ENCODE data around the gene RCE1.
A peak's percentile ranks its signal among the peaks of the same experiment; 100 is the strongest.

RCE1 gene

DNA sequence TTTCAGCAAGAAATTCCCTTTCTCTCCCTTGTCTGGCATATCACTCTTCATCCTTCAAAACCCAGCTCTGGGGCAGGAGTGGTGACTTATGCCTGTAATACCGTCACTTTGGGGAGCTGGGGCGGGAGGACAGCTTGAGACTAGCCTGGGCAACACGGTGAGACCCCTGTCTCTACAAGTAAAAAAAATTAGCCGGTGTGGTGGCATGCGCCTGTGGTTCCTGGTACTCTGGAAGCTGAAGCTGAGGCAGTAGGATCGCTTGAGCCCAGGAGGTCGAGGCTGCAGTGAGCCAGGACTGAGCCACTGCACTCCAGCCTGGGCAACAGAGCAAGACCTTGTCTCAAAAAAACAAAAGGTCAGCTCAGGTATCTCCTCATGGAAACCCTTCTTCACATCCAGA lies 1.4 kb upstream of the RCE1 start:
- no peak overlapping the region for H2AFZ ChIP-seq (ENCODE audit: low read length)
- no peak for DNase-seq (ENCODE audit: low spot score)
- no peak overlapping the region for H4K91ac ChIP-seq (ENCODE audit: low read depth, low read length, poor library complexity)
- H3K27ac ChIP-seq (replicated peaks; ENCODE audit: low read length) = no peak overlapping the region
- no peak overlapping the region for H3K23ac ChIP-seq (ENCODE audit: low read depth, low read length, poor library complexity)
- no peak overlapping the region for H3K9ac ChIP-seq (ENCODE audit: low read depth, low read length, poor library complexity)
- H3K14ac ChIP-seq (ENCODE audit: low read length) = no peak overlapping the region
- no CpG with 5 or more reads among the region's 7 CpGs for WGBS, 2 donors (ENCODE audit: extremely low coverage in 2 of 2, insufficient read length in 2 of 2, insufficient replicate concordance in 1 of 2)
- H3K27me3 ChIP-seq (ENCODE audit: control insufficient read depth in 3 of 3, insufficient read depth in 3 of 3, low read depth in 1 of 3, low read length in 3 of 3) = no peaks in the 10 kb centered on the region
- H3K18ac ChIP-seq (ENCODE audit: low read length) = no peak overlapping the region
- no peak overlapping the region for H2AK5ac ChIP-seq (ENCODE audit: low read depth, low read length)
- H2BK5ac ChIP-seq (ENCODE audit: low read length) = no peak overlapping the region
- no peaks in the 10 kb centered on the region for H3K9me3 ChIP-seq (replicated peaks in 1 of 2; ENCODE audit: control insufficient read depth in 2 of 2, insufficient read depth in 1 of 2, low read depth in 1 of 2, low read length in 2 of 2)
- H3K4ac ChIP-seq (ENCODE audit: low read length) = no peak overlapping the region
- H3K4me2 ChIP-seq (ENCODE audit: insufficient read depth, low read length, poor library complexity, severe bottlenecking) = peak overlapping the region; percentile 84
- H3K4me1 ChIP-seq (ENCODE audit: control insufficient read depth in 2 of 2, insufficient read depth in 1 of 2, low read depth in 1 of 2, low read length in 2 of 2) = peaks cover 7 to 9% of the 10 kb centered on the region in 2 donors
- H3K79me1 ChIP-seq (ENCODE audit: low read depth, low read length) = peaks cover 16% of the 10 kb centered on the region
- peaks cover 31 to 60% of the 10 kb centered on the region in 2 donors for H3K36me3 ChIP-seq (replicated peaks in 1 of 2; ENCODE audit: control insufficient read depth in 2 of 2, insufficient read depth in 2 of 2, low read length in 2 of 2)
- H2BK12ac ChIP-seq (ENCODE audit: low read length) = no peak overlapping the region
- no peak overlapping the region for H4K8ac ChIP-seq (ENCODE audit: low read depth, low read length)
- H3K4me3 ChIP-seq (ENCODE audit: low read length in 2 of 2) = peak overlapping the region in 1 of 2 donors; percentile 90
- H2BK120ac ChIP-seq (ENCODE audit: low read depth, low read length) = no peak overlapping the region
- no peak overlapping the region for H2BK15ac ChIP-seq (ENCODE audit: low read length)

DNA sequence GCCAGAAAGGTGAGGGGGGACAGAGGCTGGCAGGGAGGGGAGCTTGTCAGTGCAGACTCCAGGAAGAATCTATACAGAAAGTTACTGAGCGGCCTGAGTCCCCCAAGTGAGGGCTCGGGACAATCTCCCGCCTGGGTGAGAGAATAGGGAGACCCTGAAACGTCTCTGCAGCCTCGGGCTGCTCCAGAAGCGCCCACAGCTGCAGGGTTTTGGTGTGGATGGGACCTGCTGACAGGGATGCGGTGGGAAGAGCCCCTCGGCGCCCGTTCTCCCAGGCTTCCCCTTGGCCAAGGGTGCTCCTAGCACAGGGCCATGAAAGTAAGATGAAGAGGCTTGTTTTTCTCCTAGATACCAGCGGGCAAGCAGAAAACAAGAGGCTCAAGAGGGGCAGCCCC lies 743 bp upstream of the RCE1 start:
- Histone ChIP-seq H3K4me1 (ENCODE audit: control insufficient read depth in 2 of 2, insufficient read depth in 1 of 2, low read depth in 1 of 2, low read length in 2 of 2) (peaks cover 7 to 9% of the 10 kb centered on the region in 2 donors), H2BK12ac (ENCODE audit: low read length) (no peak overlapping the region), H3K79me1 (ENCODE audit: low read depth, low read length) (peaks cover 16% of the 10 kb centered on the region), H2AFZ (ENCODE audit: low read length) (peak overlapping the region; percentile 99), H3K4ac (ENCODE audit: low read length) (no peak overlapping the region), H3K4me3 (ENCODE audit: low read length in 2 of 2) (peak overlapping the region; percentile 90 to 97), H3K23ac (ENCODE audit: low read depth, low read length, poor library complexity) (peak overlapping the region; percentile 99), H3K18ac (ENCODE audit: low read length) (peak overlapping the region; percentile 46), H2BK5ac (ENCODE audit: low read length) (peak overlapping the region; percentile 82), H2BK15ac (ENCODE audit: low read length) (no peak overlapping the region), H3K36me3 (replicated peaks in 1 of 2; ENCODE audit: control insufficient read depth in 2 of 2, insufficient read depth in 2 of 2, low read length in 2 of 2) (peaks cover 33 to 64% of the 10 kb centered on the region in 2 donors), H4K91ac (ENCODE audit: low read depth, low read length, poor library complexity) (no peak overlapping the region), H3K9me3 (replicated peaks in 1 of 2; ENCODE audit: control insufficient read depth in 2 of 2, insufficient read depth in 1 of 2, low read depth in 1 of 2, low read length in 2 of 2) (no peaks in the 10 kb centered on the region), H3K27ac (replicated peaks; ENCODE audit: low read length) (no peak overlapping the region), H3K14ac (ENCODE audit: low read length) (peak overlapping the region; percentile 31), H2AK5ac (ENCODE audit: low read depth, low read length) (peak overlapping the region; percentile 74), H3K27me3 (ENCODE audit: control insufficient read depth in 3 of 3, insufficient read depth in 3 of 3, low read depth in 1 of 3, low read length in 3 of 3) (no peaks in the 10 kb centered on the region), H2BK120ac (ENCODE audit: low read depth, low read length) (no peak overlapping the region), H3K4me2 (ENCODE audit: insufficient read depth, low read length, poor library complexity, severe bottlenecking) (peak overlapping the region; percentile 84), H3K9ac (ENCODE audit: low read depth, low read length, poor library complexity) (peak overlapping the region; percentile 86), H4K8ac (ENCODE audit: low read depth, low read length) (no peak overlapping the region)
- no peak for DNase-seq (ENCODE audit: low spot score)
- no CpG with 5 or more reads among the region's 11 CpGs for WGBS, 2 donors (ENCODE audit: extremely low coverage in 2 of 2, insufficient read length in 2 of 2, insufficient replicate concordance in 1 of 2)

DNA sequence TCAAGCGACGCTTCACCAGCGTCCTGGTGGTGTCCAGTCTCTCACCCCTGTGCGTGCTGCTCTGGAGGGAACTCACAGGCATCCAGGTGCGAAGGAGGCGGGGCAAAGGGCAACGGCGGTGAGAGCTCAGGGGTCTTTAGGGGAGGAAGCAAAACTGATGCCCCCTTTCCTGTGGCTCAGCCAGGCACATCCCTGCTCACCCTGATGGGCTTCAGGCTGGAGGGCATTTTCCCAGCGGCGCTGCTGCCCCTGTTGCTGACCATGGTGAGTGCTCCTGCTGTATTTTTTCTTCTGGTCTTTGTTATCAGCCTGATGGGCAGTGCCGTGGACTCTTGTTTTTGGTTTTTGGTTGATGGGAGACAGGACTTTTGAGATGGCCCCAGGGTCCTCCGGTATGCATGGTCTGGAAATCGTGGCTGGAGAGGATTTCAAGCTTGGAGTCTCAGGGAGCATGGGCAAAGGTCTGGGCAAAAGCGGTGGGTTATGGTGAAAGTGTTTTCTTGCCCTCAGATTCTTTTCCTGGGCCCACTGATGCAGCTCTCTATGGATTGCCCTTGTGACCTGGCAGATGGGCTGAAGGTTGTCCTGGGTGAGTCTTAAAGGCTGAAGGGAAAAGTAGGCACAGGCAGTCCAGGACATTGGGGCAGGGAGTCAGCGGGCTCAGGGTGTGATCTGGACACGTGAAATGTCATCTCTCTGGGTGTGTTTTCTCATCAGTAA lies 695 bp downstream of the RCE1 start:
- Histone ChIP-seq H3K36me3 (replicated peaks in 1 of 2; ENCODE audit: control insufficient read depth in 2 of 2, insufficient read depth in 2 of 2, low read length in 2 of 2) (peaks cover 38 to 68% of the 10 kb centered on the region in 2 donors), H4K8ac (ENCODE audit: low read depth, low read length) (peak overlapping the region; percentile 65), H2BK120ac (ENCODE audit: low read depth, low read length) (peak overlapping the region; percentile 81), H3K23ac (ENCODE audit: low read depth, low read length, poor library complexity) (peak overlapping the region; percentile 99), H2BK15ac (ENCODE audit: low read length) (no peak overlapping the region), H2BK12ac (ENCODE audit: low read length) (no peak overlapping the region), H2AFZ (ENCODE audit: low read length) (peak overlapping the region; percentile 99), H3K79me1 (ENCODE audit: low read depth, low read length) (peaks cover 18% of the 10 kb centered on the region), H3K4me3 (ENCODE audit: low read length in 2 of 2) (peak overlapping the region; percentile 90 to 97), H3K14ac (ENCODE audit: low read length) (peak overlapping the region; percentile 94), H3K9me3 (replicated peaks in 1 of 2; ENCODE audit: control insufficient read depth in 2 of 2, insufficient read depth in 1 of 2, low read depth in 1 of 2, low read length in 2 of 2) (no peaks in the 10 kb centered on the region), H3K18ac (ENCODE audit: low read length) (peak overlapping the region; percentile 99), H3K4me2 (ENCODE audit: insufficient read depth, low read length, poor library complexity, severe bottlenecking) (peak overlapping the region; percentile 84), H3K27me3 (ENCODE audit: control insufficient read depth in 3 of 3, insufficient read depth in 3 of 3, low read depth in 1 of 3, low read length in 3 of 3) (no peaks in the 10 kb centered on the region), H2AK5ac (ENCODE audit: low read depth, low read length) (peak overlapping the region; percentile 86), H3K27ac (replicated peaks; ENCODE audit: low read length) (no peak overlapping the region), H3K4ac (ENCODE audit: low read length) (peak overlapping the region; percentile 38), H3K4me1 (ENCODE audit: control insufficient read depth in 2 of 2, insufficient read depth in 1 of 2, low read depth in 1 of 2, low read length in 2 of 2) (peaks cover 7 to 9% of the 10 kb centered on the region in 2 donors), H4K91ac (ENCODE audit: low read depth, low read length, poor library complexity) (peak overlapping the region; percentile 53), H3K9ac (ENCODE audit: low read depth, low read length, poor library complexity) (peak overlapping the region; percentile 98), H2BK5ac (ENCODE audit: low read length) (peak overlapping the region; percentile 87)
- WGBS, 2 donors (ENCODE audit: extremely low coverage in 2 of 2, insufficient read length in 2 of 2, insufficient replicate concordance in 1 of 2) = no CpG with 5 or more reads among the region's 16 CpGs
- DNase-seq (ENCODE audit: low spot score) = no peak

DNA sequence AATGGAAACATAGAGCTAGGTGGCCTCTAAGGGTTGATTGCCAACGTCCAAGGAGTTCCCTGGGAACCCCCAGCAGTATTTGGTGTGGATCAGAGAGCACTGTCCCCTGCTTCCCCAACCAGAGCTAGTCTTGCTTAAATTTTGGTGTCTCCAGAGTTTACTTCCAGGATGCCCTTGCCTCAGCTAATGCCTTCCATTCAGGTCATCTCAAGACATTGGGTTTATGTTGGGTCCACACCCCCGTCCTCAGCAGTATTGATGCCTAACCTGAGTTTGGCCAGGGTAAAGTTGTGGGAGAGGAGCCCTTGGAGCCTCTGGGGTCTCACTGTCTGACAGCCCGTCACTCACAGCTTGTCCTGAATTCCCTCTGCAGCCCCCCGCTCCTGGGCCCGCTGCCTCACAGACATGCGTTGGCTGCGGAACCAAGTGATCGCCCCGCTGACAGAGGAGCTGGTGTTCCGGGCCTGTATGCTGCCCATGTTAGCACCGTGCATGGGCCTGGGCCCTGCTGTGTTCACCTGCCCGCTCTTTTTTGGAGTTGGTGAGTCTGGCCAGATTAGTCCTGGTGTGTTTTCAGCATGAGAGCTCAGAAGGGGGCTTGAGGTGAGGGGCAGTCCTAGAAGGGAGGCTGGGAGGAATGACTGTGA lies 1.4 kb downstream of the RCE1 start:
- H3K9me3 ChIP-seq (replicated peaks in 1 of 2; ENCODE audit: control insufficient read depth in 2 of 2, insufficient read depth in 1 of 2, low read depth in 1 of 2, low read length in 2 of 2) = no peaks in the 10 kb centered on the region
- H2BK5ac ChIP-seq (ENCODE audit: low read length) = peak overlapping the region; percentile 87
- no peak overlapping the region for H2BK12ac ChIP-seq (ENCODE audit: low read length)
- H3K23ac ChIP-seq (ENCODE audit: low read depth, low read length, poor library complexity) = no peak overlapping the region
- no peak overlapping the region for H4K8ac ChIP-seq (ENCODE audit: low read depth, low read length)
- H3K9ac ChIP-seq (ENCODE audit: low read depth, low read length, poor library complexity) = no peak overlapping the region
- H3K14ac ChIP-seq (ENCODE audit: low read length) = no peak overlapping the region
- no CpG with 5 or more reads among the region's 12 CpGs for WGBS, 2 donors (ENCODE audit: extremely low coverage in 2 of 2, insufficient read length in 2 of 2, insufficient replicate concordance in 1 of 2)
- no peak overlapping the region for H3K4ac ChIP-seq (ENCODE audit: low read length)
- H3K36me3 ChIP-seq (replicated peaks in 1 of 2; ENCODE audit: control insufficient read depth in 2 of 2, insufficient read depth in 2 of 2, low read length in 2 of 2) = peaks cover 35 to 68% of the 10 kb centered on the region in 2 donors
- no peak overlapping the region for H4K91ac ChIP-seq (ENCODE audit: low read depth, low read length, poor library complexity)
- H2AFZ ChIP-seq (ENCODE audit: low read length) = no peak overlapping the region
- no peak overlapping the region for H3K18ac ChIP-seq (ENCODE audit: low read length)
- H2AK5ac ChIP-seq (ENCODE audit: low read depth, low read length) = no peak overlapping the region
- H2BK15ac ChIP-seq (ENCODE audit: low read length) = no peak overlapping the region
- peak overlapping the region in 1 of 2 donors; percentile 90 for H3K4me3 ChIP-seq (ENCODE audit: low read length in 2 of 2)
- peaks cover 18% of the 10 kb centered on the region for H3K79me1 ChIP-seq (ENCODE audit: low read depth, low read length)
- H3K4me1 ChIP-seq (ENCODE audit: control insufficient read depth in 2 of 2, insufficient read depth in 1 of 2, low read depth in 1 of 2, low read length in 2 of 2) = peaks cover 7 to 9% of the 10 kb centered on the region in 2 donors
- peak overlapping the region; percentile 84 for H3K4me2 ChIP-seq (ENCODE audit: insufficient read depth, low read length, poor library complexity, severe bottlenecking)
- H2BK120ac ChIP-seq (ENCODE audit: low read depth, low read length) = no peak overlapping the region
- H3K27ac ChIP-seq (replicated peaks; ENCODE audit: low read length) = no peak overlapping the region
- no peak for DNase-seq (ENCODE audit: low spot score)
- H3K27me3 ChIP-seq (ENCODE audit: control insufficient read depth in 3 of 3, insufficient read depth in 3 of 3, low read depth in 1 of 3, low read length in 3 of 3) = no peaks in the 10 kb centered on the region
